ENCODE results near the gene CARD19. TPM values are rescaled to one million over a fixed set of nuclear protein-coding genes. Genes with fewer than 3 reads are reported as not detected.

Gene CARD19
- total RNA-seq, 1 experiment from 2014 or later, result 36.6 TPM

GRCh38 chr9:93129286-93129685 is 33.3 kb downstream of the CARD19 start:
- ChIA-PET POLR2A (interaction anchor here (1.3 kb wide), 1 partner anchor 9 kb away, joined by 5 read pairs; no protein-coding TSS in a partner anchor), CTCF (interaction anchor here (0.9 to 1.8 kb wide), 5 partner anchors 11 to 172 kb away, joined by 3 to 6 read pairs (median 3); no protein-coding TSS in a partner anchor)
- Mint-ChIP-seq H3K36me3 (ENCODE audit: insufficient read depth, unreplicated experiment) (peaks cover 50% of the 10 kb centered on the region), H3K9me3 (ENCODE audit: unreplicated experiment) (no peaks in the 10 kb centered on the region), H3K4me1 (ENCODE audit: insufficient read depth, unreplicated experiment) (peaks cover 18% of the 10 kb centered on the region), H3K27me3 (ENCODE audit: insufficient read depth, unreplicated experiment) (no peaks in the 10 kb centered on the region), H3K27ac (ENCODE audit: low read depth, unreplicated experiment) (no peak overlapping the region), H3K4me3 (ENCODE audit: unreplicated experiment) (no peak overlapping the region)
- TF ChIP-seq CTCF (IDR thresholded peaks at IDR 0.05; ENCODE audit: unreplicated experiment), result no peak
- DNase-seq (ENCODE audit: unreplicated experiment), result no peak
- BruUV-seq (replicated peaks), result no TSS peak
- intact Hi-C loops (cut with micrococcal nuclease), result no loop called here

- CTCF ChIA-PET, result interaction anchor here (0.5 to 1.8 kb wide), 7 partner anchors 11 to 936 kb away, joined by 3 to 6 read pairs (median 3); no protein-coding TSS in a partner anchor
- DNase-seq (ENCODE audit: unreplicated experiment), result no peak
- H3K36me3 Mint-ChIP-seq (ENCODE audit: insufficient read depth, unreplicated experiment), result peaks cover 44% of the 10 kb centered on the region
- POLR2A ChIA-PET, result interaction anchor here (1.3 kb wide), 1 partner anchor 10 kb away, joined by 5 read pairs; no protein-coding TSS in a partner anchor
- H3K9me3 Mint-ChIP-seq (ENCODE audit: unreplicated experiment), result no peaks in the 10 kb centered on the region
- intact Hi-C loops (cut with micrococcal nuclease), result loop anchor here (5.0 to 10.0 kb wide), 2 partner anchors 33 to 175 kb away; partner anchors contain the start of gene CARD19
- H3K4me3 Mint-ChIP-seq (ENCODE audit: unreplicated experiment), result no peak overlapping the region
- no peak overlapping the region for H3K27ac Mint-ChIP-seq (ENCODE audit: low read depth, unreplicated experiment)
- no peaks in the 10 kb centered on the region for H3K27me3 Mint-ChIP-seq (ENCODE audit: insufficient read depth, unreplicated experiment)
- peaks cover 22% of the 10 kb centered on the region for H3K4me1 Mint-ChIP-seq (ENCODE audit: insufficient read depth, unreplicated experiment)
- BruUV-seq (replicated peaks), result no TSS peak
- TF ChIP-seq CTCF (IDR thresholded peaks at IDR 0.05; ENCODE audit: unreplicated experiment), result no peak
Observed at GRCh38 chr9:93129691-93130500, 33.9 kb downstream of the CARD19 start.

GRCh38 chr9:93130861-93131481 is 35.0 kb downstream of the CARD19 start:
- DNase-seq (ENCODE audit: unreplicated experiment), result no peak
- CTCF ChIA-PET, result interaction anchor here (0.6 kb wide), 1 partner anchor 181 kb away, joined by 4 read pairs; no protein-coding TSS in a partner anchor
- no peak overlapping the region for H3K4me3 Mint-ChIP-seq (ENCODE audit: unreplicated experiment)
- no peaks in the 10 kb centered on the region for H3K9me3 Mint-ChIP-seq (ENCODE audit: unreplicated experiment)
- TF ChIP-seq CTCF (IDR thresholded peaks at IDR 0.05; ENCODE audit: unreplicated experiment), result no peak
- POLR2A ChIA-PET, result interaction anchor here (6.4 kb wide), 1 partner anchor 12 kb away, joined by 49 read pairs; no protein-coding TSS in a partner anchor
- H3K27ac Mint-ChIP-seq (ENCODE audit: low read depth, unreplicated experiment), result no peak overlapping the region
- H3K36me3 Mint-ChIP-seq (ENCODE audit: insufficient read depth, unreplicated experiment), result peaks cover 33% of the 10 kb centered on the region
- no peaks in the 10 kb centered on the region for H3K27me3 Mint-ChIP-seq (ENCODE audit: insufficient read depth, unreplicated experiment)
- peaks cover 22% of the 10 kb centered on the region for H3K4me1 Mint-ChIP-seq (ENCODE audit: insufficient read depth, unreplicated experiment)
- intact Hi-C loops (cut with micrococcal nuclease), result loop anchor here (5.0 to 10.0 kb wide), 2 partner anchors 34 to 176 kb away; partner anchors contain the start of gene CARD19
- BruUV-seq (replicated peaks), result no TSS peak
